ENCODE results near the gene CYB561D2.

CYB561D2 gene

GRCh38 chr3:50356553-50356952 lies 5.9 kb downstream of the CYB561D2 start:
- Histone ChIP-seq H3K4me1 (ENCODE audit: control insufficient read depth, insufficient read depth, low read depth, low read length) (peaks cover 48% of the 10 kb centered on the region), H3K4me3 (ENCODE audit: insufficient read depth in 1 of 2, low read depth in 1 of 2, low read length in 2 of 2) (peak overlapping the region in 1 of 2 experiments; percentile 95), H3K27me3 (ENCODE audit: control insufficient read depth in 1 of 2, insufficient read depth in 1 of 2, low read length in 2 of 2) (no peaks in the 10 kb centered on the region), H3K23ac (ENCODE audit: low read length in 2 of 2) (no peak overlapping the region), H2BK12ac (ENCODE audit: low read length in 2 of 2) (no peak overlapping the region), H2AFZ (ENCODE audit: low read depth, low read length) (no peak overlapping the region), H3K36me3 (ENCODE audit: control insufficient read depth in 1 of 2, insufficient read depth in 2 of 2, low read depth in 1 of 2, low read length in 2 of 2) (peaks cover 56 to 58% of the 10 kb centered on the region in 2 experiments), H3K4ac (ENCODE audit: low read depth in 1 of 2, low read length in 2 of 2) (no peak overlapping the region), H2BK5ac (ENCODE audit: low read depth, low read length, poor library complexity, severe bottlenecking) (no peak overlapping the region), H3K9ac (ENCODE audit: low read length) (peak overlapping the region; percentile 96), H3K14ac (ENCODE audit: low read length in 2 of 2) (no peak overlapping the region), H2AK5ac (ENCODE audit: low read length, severe bottlenecking) (no peak overlapping the region), H3K4me2 (ENCODE audit: low read length, poor library complexity, severe bottlenecking) (peak overlapping the region; percentile 93), H3K79me1 (replicated peaks; ENCODE audit: low read length, poor library complexity, severe bottlenecking) (peaks cover 22% of the 10 kb centered on the region), H2BK120ac (ENCODE audit: low read depth, low read length) (no peak overlapping the region), H2BK15ac (ENCODE audit: low read depth, poor library complexity, severe bottlenecking) (no peak overlapping the region), H3K9me3 (ENCODE audit: control insufficient read depth, low read length) (no peaks in the 10 kb centered on the region), H3K18ac (ENCODE audit: low read depth in 1 of 2, low read length in 2 of 2) (no peak overlapping the region), H4K91ac (ENCODE audit: low read length) (no peak overlapping the region), H3K27ac (ENCODE audit: low read length, poor library complexity, severe bottlenecking) (no peak overlapping the region), H4K8ac (ENCODE audit: low read length) (no peak overlapping the region)
- 92% methylated on average over 5 of the region's 5 CpGs for WGBS
- DNase-seq, result no peak

GRCh38 chr3:50357481-50357880 lies 6.8 kb downstream of the CYB561D2 start:
- peak overlapping the region; percentile 93 for H3K4me2 ChIP-seq (ENCODE audit: low read length, poor library complexity, severe bottlenecking)
- WGBS, result 81% methylated on average over 1 of the region's 1 CpG
- H3K27me3 ChIP-seq (ENCODE audit: control insufficient read depth in 1 of 2, insufficient read depth in 1 of 2, low read length in 2 of 2), result no peaks in the 10 kb centered on the region

GRCh38 chr3:50358355-50358910 lies 7.8 kb downstream of the CYB561D2 start:
- peak overlapping the region; percentile 90 to 95 for H3K4me3 ChIP-seq (ENCODE audit: insufficient read depth in 1 of 2, low read depth in 1 of 2, low read length in 2 of 2)
- peaks cover 16% of the 10 kb centered on the region for H3K79me1 ChIP-seq (replicated peaks; ENCODE audit: low read length, poor library complexity, severe bottlenecking)
- WGBS, result 76% methylated on average over 22 of the region's 24 CpGs
- H3K4me1 ChIP-seq (ENCODE audit: control insufficient read depth, insufficient read depth, low read depth, low read length), result peaks cover 40% of the 10 kb centered on the region
- no peak overlapping the region for H2BK12ac ChIP-seq (ENCODE audit: low read length in 2 of 2)
- peaks cover 47 to 48% of the 10 kb centered on the region in 2 experiments for H3K36me3 ChIP-seq (ENCODE audit: control insufficient read depth in 1 of 2, insufficient read depth in 2 of 2, low read depth in 1 of 2, low read length in 2 of 2)
- H2BK120ac ChIP-seq (ENCODE audit: low read depth, low read length), result no peak overlapping the region
- H3K18ac ChIP-seq (ENCODE audit: low read depth in 1 of 2, low read length in 2 of 2), result no peak overlapping the region
- no peak overlapping the region for H2BK5ac ChIP-seq (ENCODE audit: low read depth, low read length, poor library complexity, severe bottlenecking)
- H3K4me2 ChIP-seq (ENCODE audit: low read length, poor library complexity, severe bottlenecking), result peak overlapping the region; percentile 93
- no peak overlapping the region for H4K8ac ChIP-seq (ENCODE audit: low read length)
- H3K27me3 ChIP-seq (ENCODE audit: control insufficient read depth in 1 of 2, insufficient read depth in 1 of 2, low read length in 2 of 2), result no peaks in the 10 kb centered on the region
- H2AK5ac ChIP-seq (ENCODE audit: low read length, severe bottlenecking), result no peak overlapping the region
- H3K27ac ChIP-seq (ENCODE audit: low read length, poor library complexity, severe bottlenecking), result no peak overlapping the region
- no peak overlapping the region for H2BK15ac ChIP-seq (ENCODE audit: low read depth, poor library complexity, severe bottlenecking)
- no peak overlapping the region for H3K23ac ChIP-seq (ENCODE audit: low read length in 2 of 2)
- peak overlapping the region; percentile 9 for H4K91ac ChIP-seq (ENCODE audit: low read length)
- H3K4ac ChIP-seq (ENCODE audit: low read depth in 1 of 2, low read length in 2 of 2), result peak overlapping the region; percentile 86 to 95
- H3K9ac ChIP-seq (ENCODE audit: low read length), result peak overlapping the region; percentile 96
- H3K9me3 ChIP-seq (ENCODE audit: control insufficient read depth, low read length), result no peaks in the 10 kb centered on the region
- no peak overlapping the region for H2AFZ ChIP-seq (ENCODE audit: low read depth, low read length)
- no peak overlapping the region for H3K14ac ChIP-seq (ENCODE audit: low read length in 2 of 2)
- DNase-seq, result no peak

More at GRCh38 chr3:50357481-50357880, 6.8 kb downstream of the CYB561D2 start:
- Histone ChIP-seq H3K27ac (ENCODE audit: low read length, poor library complexity, severe bottlenecking) (no peak overlapping the region), H2BK5ac (ENCODE audit: low read depth, low read length, poor library complexity, severe bottlenecking) (no peak overlapping the region), H3K23ac (ENCODE audit: low read length in 2 of 2) (no peak overlapping the region), H4K8ac (ENCODE audit: low read length) (no peak overlapping the region), H2AK5ac (ENCODE audit: low read length, severe bottlenecking) (no peak overlapping the region), H4K91ac (ENCODE audit: low read length) (no peak overlapping the region), H3K9ac (ENCODE audit: low read length) (peak overlapping the region; percentile 96), H2BK12ac (ENCODE audit: low read length in 2 of 2) (no peak overlapping the region), H2BK15ac (ENCODE audit: low read depth, poor library complexity, severe bottlenecking) (no peak overlapping the region), H2BK120ac (ENCODE audit: low read depth, low read length) (no peak overlapping the region), H2AFZ (ENCODE audit: low read depth, low read length) (no peak overlapping the region), H3K9me3 (ENCODE audit: control insufficient read depth, low read length) (no peaks in the 10 kb centered on the region), H3K4ac (ENCODE audit: low read depth in 1 of 2, low read length in 2 of 2) (no peak overlapping the region), H3K79me1 (replicated peaks; ENCODE audit: low read length, poor library complexity, severe bottlenecking) (peaks cover 17% of the 10 kb centered on the region), H3K36me3 (ENCODE audit: control insufficient read depth in 1 of 2, insufficient read depth in 2 of 2, low read depth in 1 of 2, low read length in 2 of 2) (peaks cover 52 to 56% of the 10 kb centered on the region in 2 experiments), H3K4me3 (ENCODE audit: insufficient read depth in 1 of 2, low read depth in 1 of 2, low read length in 2 of 2) (peak overlapping the region; percentile 34 to 95), H3K14ac (ENCODE audit: low read length in 2 of 2) (peak overlapping the region in 1 of 2 experiments; percentile 29), H3K18ac (ENCODE audit: low read depth in 1 of 2, low read length in 2 of 2) (no peak overlapping the region), H3K4me1 (ENCODE audit: control insufficient read depth, insufficient read depth, low read depth, low read length) (peaks cover 43% of the 10 kb centered on the region)
- no peak for DNase-seq

- peak within 1 kb of the TSS; percentile 81 for H4K91ac ChIP-seq (ENCODE audit: low read length)
- H3K27me3 ChIP-seq (ENCODE audit: control insufficient read depth in 1 of 2, insufficient read depth in 1 of 2, low read length in 2 of 2), result no peaks in the 10 kb centered on the region
- H4K8ac ChIP-seq (ENCODE audit: low read length), result peak within 1 kb of the TSS; percentile 89
- peak within 1 kb of the TSS; percentile 60 for H2BK15ac ChIP-seq (ENCODE audit: low read depth, poor library complexity, severe bottlenecking)
- H2BK5ac ChIP-seq (ENCODE audit: low read depth, low read length, poor library complexity, severe bottlenecking), result no peak within 1 kb of the TSS
- H3K18ac ChIP-seq (ENCODE audit: low read depth in 1 of 2, low read length in 2 of 2), result peak within 1 kb of the TSS; percentile 94 to 98
- peak within 1 kb of the TSS; percentile 90 to 95 for H3K4me3 ChIP-seq (ENCODE audit: insufficient read depth in 1 of 2, low read depth in 1 of 2, low read length in 2 of 2)
- peak within 1 kb of the TSS; percentile 86 to 95 for H3K4ac ChIP-seq (ENCODE audit: low read depth in 1 of 2, low read length in 2 of 2)
- H2BK12ac ChIP-seq (ENCODE audit: low read length in 2 of 2), result peak within 1 kb of the TSS in 1 of 2 experiments; percentile 12
- H3K4me1 ChIP-seq (ENCODE audit: control insufficient read depth, insufficient read depth, low read depth, low read length), result peaks cover 40% of the 10 kb centered on the region
- H3K79me1 ChIP-seq (replicated peaks; ENCODE audit: low read length, poor library complexity, severe bottlenecking), result peaks cover 10% of the 10 kb centered on the region
- H2AK5ac ChIP-seq (ENCODE audit: low read length, severe bottlenecking), result no peak within 1 kb of the TSS
- H3K4me2 ChIP-seq (ENCODE audit: low read length, poor library complexity, severe bottlenecking), result peak within 1 kb of the TSS; percentile 93
- peak; percentile 99 for DNase-seq
- peak within 1 kb of the TSS; percentile 81 for H3K27ac ChIP-seq (ENCODE audit: low read length, poor library complexity, severe bottlenecking)
- H3K9ac ChIP-seq (ENCODE audit: low read length), result peak within 1 kb of the TSS; percentile 96
- H2AFZ ChIP-seq (ENCODE audit: low read depth, low read length), result peak within 1 kb of the TSS; percentile 72
- peaks cover 40 to 41% of the 10 kb centered on the region in 2 experiments for H3K36me3 ChIP-seq (ENCODE audit: control insufficient read depth in 1 of 2, insufficient read depth in 2 of 2, low read depth in 1 of 2, low read length in 2 of 2)
- H3K9me3 ChIP-seq (ENCODE audit: control insufficient read depth, low read length), result no peaks in the 10 kb centered on the region
- peak within 1 kb of the TSS; percentile 30 for H2BK120ac ChIP-seq (ENCODE audit: low read depth, low read length)
- peak within 1 kb of the TSS in 1 of 2 experiments; percentile 100 for H3K14ac ChIP-seq (ENCODE audit: low read length in 2 of 2)
- peak within 1 kb of the TSS in 1 of 2 experiments; percentile 92 for H3K23ac ChIP-seq (ENCODE audit: low read length in 2 of 2)
- 4% methylated on average over 64 of the region's 64 CpGs for WGBS
Measured at GRCh38 chr3:50358911-50359759, 8.5 kb downstream of the CYB561D2 start, which contains the start of gene TMEM115. Gene TMEM115, minus strand, starts transcription at chr3:50359521. Its CDS starts 458 bp downstream, at chr3:50359063.

All from mesenchymal stem cell (in vitro differentiated cells and primary cell).